H1 (cell line): ENCODE results near the gene XRRA1. TPM values are rescaled to one million over a fixed set of nuclear protein-coding genes. Genes with fewer than 3 reads are reported as not detected.

Experiments used
- CTCF ChIA-PET: fragments of 300-600 bp; sonication (Branson Sonifier 250); formaldehyde crosslinking; loops from one replicate; lab custom pipeline; 2021; ENCODE audit not compliant: partially characterized antibody; lab: Charles Lee
- POLR2A ChIA-PET: fragments of 300-600 bp; sonication (Branson Sonifier 250); formaldehyde crosslinking; loops from one replicate; lab custom pipeline; 2021; ENCODE audit warnings: inconsistent platforms; ENCODE audit not compliant: partially characterized antibody; lab: Charles Lee
- DNase-seq, 2 experiments: peaks; one replicate each; pipeline versions ENCODE4 v3.0.0 to v3.0.0-alpha.2; 2010 to 2022; ENCODE audit warnings: low spot score in 2 of 2, low read depth in 1 of 2, mixed read lengths in 1 of 2
- FAIRE-seq: peaks from 2 replicates; lab custom pipeline; 2011; peaks lifted over from hg19 to GRCh38; lab: Jason Lieb, UNC
- H2AFZ ChIP-seq: 2 replicates; pipeline ENCODE4 v1.8.1; 2012; ENCODE audit warnings: low read length, inconsistent platforms
- H2AK5ac ChIP-seq: 2 replicates; pipeline ENCODE4 v1.6.1; 2013; ENCODE audit warnings: low read depth, low read length
- H2BK120ac ChIP-seq: replicated peaks from 2 replicates; pipeline ENCODE3; 2013; ENCODE audit warnings: low read depth, low read length, inconsistent platforms
- H2BK12ac ChIP-seq: 2 replicates; pipeline ENCODE4 v1.6.1; 2013; ENCODE audit warnings: low read depth, low read length
- H2BK15ac ChIP-seq: 2 replicates; pipeline ENCODE4 v1.6.1; 2013; ENCODE audit warnings: low read length
- H2BK20ac ChIP-seq: 2 replicates; pipeline ENCODE4 v1.6.1; 2013; ENCODE audit warnings: low read length
- H2BK5ac ChIP-seq: 2 replicates; pipeline ENCODE4 v1.6.1; 2013; ENCODE audit warnings: low read depth, low read length
- H3K14ac ChIP-seq: 2 replicates; pipeline ENCODE4 v1.6.1; 2013; ENCODE audit warnings: inconsistent platforms; ENCODE audit not compliant: insufficient read length
- H3K18ac ChIP-seq: 2 replicates; pipeline ENCODE4 v1.6.1; 2013; ENCODE audit warnings: low read length; ENCODE audit errors: extremely low read depth
- H3K23ac ChIP-seq: 2 replicates; pipeline ENCODE4 v1.6.1; 2013; ENCODE audit warnings: inconsistent platforms; ENCODE audit not compliant: insufficient read length
- H3K23me2 ChIP-seq: 2 replicates; pipeline ENCODE4 v1.6.1; 2013; ENCODE audit warnings: low read depth, low read length
- H3K27ac ChIP-seq: 2 replicates; pipeline ENCODE4 v1.6.1; 2011; ENCODE audit warnings: low read depth, low read length, inconsistent platforms
- H3K27me3 ChIP-seq, 4 experiments: replicated peaks in 1 of 4; 1 replicate in 1 of 4; 2 replicates in 3 of 4; pipeline versions ENCODE4 v1.6.1 to v1.8.1; 2011 to 2013; ENCODE audit warnings: low read length in 3 of 4, mild to moderate bottlenecking in 3 of 4, inconsistent platforms in 2 of 4, mixed read lengths in 2 of 4, moderate library complexity in 1 of 4; ENCODE audit not compliant: control insufficient read depth in 3 of 4, insufficient read depth in 3 of 4; ENCODE audit errors: extremely low read depth in 1 of 4
- H3K36me3 ChIP-seq, 4 experiments: 2 replicates each; pipeline versions ENCODE4 v1.6.1 to v1.8.1; 2011 to 2013; ENCODE audit warnings: mild to moderate bottlenecking in 4 of 4, low read length in 3 of 4, moderate library complexity in 2 of 4, control low read depth in 1 of 4, inconsistent platforms in 1 of 4; ENCODE audit not compliant: insufficient read depth in 4 of 4, control insufficient read depth in 2 of 4
- H3K4ac ChIP-seq: replicated peaks from 2 replicates; pipeline ENCODE3; 2013; ENCODE audit warnings: low read length, low read depth, mixed read lengths, inconsistent platforms; ENCODE audit not compliant: insufficient read length
- H3K4me1 ChIP-seq, 4 experiments: replicated peaks in 1 of 4; 1 replicate in 1 of 4; 2 replicates in 3 of 4; pipeline versions ENCODE4 v1.6.1 to v1.8.1; 2011 to 2013; ENCODE audit warnings: low read length in 3 of 4, inconsistent platforms in 2 of 4, mixed read lengths in 1 of 4; ENCODE audit not compliant: insufficient read depth in 4 of 4, control insufficient read depth in 3 of 4
- H3K4me2 ChIP-seq, 2 experiments: 2 replicates each; pipeline versions ENCODE4 v1.6.1 to v1.8.1; 2011 to 2013; ENCODE audit warnings: low read depth in 2 of 2, low read length in 2 of 2, control low read depth in 1 of 2, inconsistent platforms in 1 of 2, mild to moderate bottlenecking in 1 of 2; ENCODE audit not compliant: insufficient read depth in 1 of 2
- H3K4me3 ChIP-seq, 4 experiments: fragments of 200-600, 300-600 bp in 1 of 4; sonication (generic), shearing (Covaris generic), sonication (Bioruptor Twin) in 1 of 4; 2 replicates each; pipeline versions ENCODE4 v1.5.1 to v1.8.1; 2011 to 2016; ENCODE audit warnings: low read length in 4 of 4, low read depth in 3 of 4, control low read depth in 2 of 4, inconsistent platforms in 2 of 4, mild to moderate bottlenecking in 2 of 4, mixed read lengths in 1 of 4, moderate library complexity in 1 of 4; ENCODE audit not compliant: insufficient read depth in 2 of 4; ENCODE audit errors: extremely low read depth in 1 of 4
- H3K56ac ChIP-seq: replicated peaks from 2 replicates; pipeline ENCODE3; 2013; ENCODE audit warnings: low read depth, mild to moderate bottlenecking, mixed read lengths, low read length, inconsistent platforms; ENCODE audit not compliant: insufficient read length
- H3K79me1 ChIP-seq: 2 replicates; pipeline ENCODE4 v1.6.1; 2013; ENCODE audit warnings: low read depth, low read length, control low read depth
- H3K79me2 ChIP-seq, 2 experiments: 2 replicates each; pipeline versions ENCODE4 v1.6.1 to v1.8.1; 2012 to 2013; ENCODE audit warnings: low read length in 2 of 2, mild to moderate bottlenecking in 2 of 2, inconsistent platforms in 1 of 2; ENCODE audit not compliant: insufficient read depth in 2 of 2, control insufficient read depth in 1 of 2
- H3K9ac ChIP-seq, 4 experiments: replicated peaks in 1 of 4; 1 replicate in 1 of 4; 2 replicates in 3 of 4; pipeline versions ENCODE4 v1.6.1 to v1.8.1; 2011 to 2013; ENCODE audit warnings: low read depth in 3 of 4, low read length in 3 of 4, control low read depth in 2 of 4, mild to moderate bottlenecking in 2 of 4, moderate library complexity in 2 of 4, inconsistent platforms in 1 of 4; ENCODE audit errors: extremely low read depth in 1 of 4
- H3K9me3 ChIP-seq, 2 experiments: 2 replicates each; pipeline versions ENCODE4 v1.6.1 to v1.8.1; 2012 to 2013; ENCODE audit warnings: mild to moderate bottlenecking in 2 of 2, moderate library complexity in 2 of 2, control low read depth in 1 of 2, inconsistent platforms in 1 of 2, low read depth in 1 of 2, low read length in 1 of 2, mixed read lengths in 1 of 2; ENCODE audit not compliant: insufficient read depth in 2 of 2
- H4K20me1 ChIP-seq, 2 experiments: replicated peaks in 1 of 2; 2 replicates each; pipeline versions ENCODE3 to v1.8.1; 2011 to 2013; ENCODE audit warnings: inconsistent platforms in 2 of 2, low read length in 2 of 2, mild to moderate bottlenecking in 1 of 2; ENCODE audit not compliant: insufficient read depth in 2 of 2, control insufficient read depth in 1 of 2
- H4K5ac ChIP-seq: 2 replicates; pipeline ENCODE4 v1.6.1; 2013; ENCODE audit warnings: low read length, low read depth, mixed read lengths, inconsistent platforms; ENCODE audit not compliant: insufficient read length
- H4K8ac ChIP-seq: 2 replicates; pipeline ENCODE4 v1.8.0; 2013; ENCODE audit warnings: mild to moderate bottlenecking, moderate library complexity, low read length, inconsistent platforms; ENCODE audit not compliant: insufficient read depth; ENCODE audit errors: extremely low read depth
- H4K91ac ChIP-seq: replicated peaks from 2 replicates; pipeline ENCODE3; 2013; ENCODE audit warnings: low read length, mixed read lengths, inconsistent platforms; ENCODE audit not compliant: insufficient read length
- BACH1 ChIP-seq: IDR thresholded peaks from 2 replicates; pipeline ENCODE4 v1.6.1; 2012; ENCODE audit warnings: low read length, improper control_type of control experiment
- BCL11A ChIP-seq, 2 experiments: IDR thresholded peaks; one replicate each; pipeline ENCODE4 v1.6.1; 2011; ENCODE audit warnings: low read depth in 2 of 2, low read length in 2 of 2, mild to moderate bottlenecking in 2 of 2
- CHD1 ChIP-seq: IDR thresholded peaks from 2 replicates; pipeline ENCODE4 v1.6.1; 2012; ENCODE audit warnings: low read depth, low read length, improper control_type of control experiment
- NANOG ChIP-seq: IDR thresholded peaks from 2 replicates; pipeline ENCODE4 v1.6.1; 2011; ENCODE audit warnings: low read length, low read depth, mild to moderate bottlenecking, inconsistent platforms; ENCODE audit not compliant: insufficient read depth, poor library complexity, severe bottlenecking
- NRF1 ChIP-seq: IDR thresholded peaks from 2 replicates; pipeline ENCODE4 v1.6.1; 2011; ENCODE audit warnings: mild to moderate bottlenecking, low read depth, low read length, improper control_type of control experiment
- SP4 ChIP-seq: IDR thresholded peaks from 2 replicates; pipeline ENCODE4 v1.6.1; 2012; ENCODE audit warnings: low read length, inconsistent platforms
- SRF ChIP-seq: IDR thresholded peaks from 2 replicates; pipeline ENCODE4 v1.6.1; 2011; ENCODE audit warnings: mild to moderate bottlenecking, low read depth, low read length, moderate library complexity
- YY1 ChIP-seq: IDR thresholded peaks from 2 replicates; pipeline ENCODE4 v1.6.1; 2011; ENCODE audit warnings: low read depth, mild to moderate bottlenecking, low read length
- WGBS, 2 experiments: shearing (Covaris generic) in 1 of 2; methylation state at CpG; one replicate each; pipeline versions ENCODE4 v1.1.6 to v1.1.7; 2013 to 2015; ENCODE audit warnings: low lambda C conversion rate in 2 of 2, mixed read lengths in 2 of 2, inconsistent platforms in 1 of 2, low coverage in 1 of 2, missing lambda C conversion rate in 1 of 2; ENCODE audit not compliant: insufficient replicate concordance in 2 of 2, insufficient coverage in 1 of 2, insufficient read length in 1 of 2; ENCODE audit errors: extremely low coverage in 1 of 2, missing lambda C conversion rate in 1 of 2; 5-methylcytosine and 5-hydroxymethylcytosine counted together
- polyA plus RNA-seq, 7 experiments: library from polyadenylated mRNA; depleted of rRNA in 3 of 7; stranded (reverse) in 5 of 7; unstranded in 2 of 7; fragments of >200 nt in 5 of 7; fragments of 200-250 nt in 2 of 7; gene quantifications; 1 replicate in 5 of 7; 2 replicates in 1 of 7; 4 replicates in 1 of 7; pipeline versions ENCODE4 v1.2.1 to v1.2.3, GENCODE V29; 2011 to 2013; ENCODE audit warnings: missing spikeins in 2 of 7, mixed read lengths in 2 of 7
- total RNA-seq: library from RNA; stranded (reverse); fragmentation: NEBNext Ultra II Directional; extraction: Animal tissue kit (Norgen Biotek cat#: 25700); gene quantifications from 2 replicates; pipeline ENCODE4 v1.2.1, GENCODE V29; 2021

The XRRA1 gene
- total and polyA plus RNA-seq, 2 of the 8 experiments (the other 6 are each of a cell fraction or from before 2014, with no cell fraction given), result 2.1 to 7.1 TPM

DNA sequence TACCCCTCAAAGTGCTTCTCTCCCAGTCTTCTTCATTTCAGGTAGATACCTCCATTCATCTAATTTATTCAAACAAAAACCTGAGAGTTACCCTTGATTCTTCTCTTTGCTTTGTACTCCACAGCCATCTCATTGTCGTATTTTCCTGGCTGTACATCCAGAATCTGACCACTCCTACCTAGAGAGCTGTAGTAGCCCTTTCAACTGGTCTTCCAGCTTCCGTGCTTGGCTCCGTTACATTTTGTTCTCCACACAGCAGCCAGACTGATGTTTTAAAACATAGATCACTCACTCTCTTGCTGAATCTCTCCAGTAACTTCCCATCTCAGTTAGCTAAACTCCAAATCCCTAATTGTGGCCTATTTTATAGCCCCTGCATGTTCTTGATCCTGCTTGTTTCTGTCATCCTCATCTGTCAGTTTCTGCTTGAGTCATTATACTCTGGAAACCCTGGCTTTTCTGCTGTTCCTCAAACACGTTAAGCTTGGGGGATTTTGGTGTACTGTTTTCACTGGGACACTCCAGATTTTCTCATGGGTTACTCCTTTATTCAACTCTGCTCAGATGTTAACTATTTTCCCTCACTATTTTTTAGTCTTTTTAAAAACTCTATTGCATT, 7.6 kb upstream of the XRRA1 start:
- Histone ChIP-seq H3K23me2 (no peaks in the 10 kb centered on the region), H3K79me2 (peaks cover 3 to 97% of the 10 kb centered on the region in 2 experiments; a peak in 2 of 4 replicates), H2BK15ac (no peak overlapping the region), H4K91ac (no peak overlapping the region), H3K4me2 (no peak overlapping the region), H2BK120ac (no peak overlapping the region), H3K56ac (no peak overlapping the region), H3K79me1 (peaks cover 3% of the 10 kb centered on the region), H3K18ac (no peak overlapping the region), H3K9me3 (no peaks in the 10 kb centered on the region), H3K27ac (no peak overlapping the region), H2AFZ (no peak overlapping the region), H2BK5ac (no peak overlapping the region), H3K9ac (no peak overlapping the region), H3K4me1 (no peaks in the 10 kb centered on the region), H3K27me3 (no peaks in the 10 kb centered on the region), H3K36me3 (peaks cover 0 to 11% (median 0%) of the 10 kb centered on the region in 4 experiments; a peak in 2 of 8 replicates), H3K4me3 (no peak overlapping the region), H2BK12ac (no peak overlapping the region), H4K20me1 (peaks cover 7 to 10% of the 10 kb centered on the region in 2 experiments), H4K8ac (no peak overlapping the region), H3K4ac (no peak overlapping the region), H3K23ac (no peak overlapping the region), H4K5ac (no peak overlapping the region), H3K14ac (no peak overlapping the region), H2BK20ac (no peak overlapping the region), H2AK5ac (no peak overlapping the region)
- TF ChIP-seq BCL11A (IDR thresholded peaks at IDR 0.05; ENCODE audit: low read depth in 2 of 2, low read length in 2 of 2) (no peak), SRF (no peak), SP4 (no peak), NRF1 (no peak), NANOG (no peak), CHD1 (no peak), BACH1 (no peak), YY1 (no peak)
- WGBS, 2 experiments, result 91% methylated on average over 4 of the region's 4 CpGs; no CpG with 5 or more reads in 1 of the 2 experiments
- CTCF ChIA-PET, result interaction anchor here (0.6 to 1.9 kb wide), 2 partner anchors 27 to 341 kb away, joined by 3 to 4 read pairs; no protein-coding TSS in a partner anchor
- FAIRE-seq, result no peak
- no peak for DNase-seq
- POLR2A ChIA-PET, result interaction anchor here (0.7 to 1.0 kb wide), 2 partner anchors 29 to 31 kb away, joined by 3 to 4 read pairs; no protein-coding TSS in a partner anchor
